GM13976 (cell line): ENCODE data around the gene ARHGAP23.

ENCODE experiments used
- DNase-seq: peaks from one replicate; pipeline ENCODE4 v3.0.0; 2012; ENCODE audit warnings: low spot score
- CTCF ChIP-seq: IDR thresholded peaks from 2 replicates; pipeline ENCODE4 v1.5.1; 2012; ENCODE audit warnings: borderline replicate concordance, mild to moderate bottlenecking; ENCODE audit not compliant: insufficient read depth; ENCODE audit errors: extremely low read depth, missing control alignments, control extremely low read depth
- in situ Hi-C: fragments of 300-500 bp; cut with MboI; formaldehyde crosslinking; loops from one replicate; pipeline ENCODE4 v1.12.0; 2022; ENCODE audit warnings: low sequenced_read_pairs, mixed read lengths, inconsistent platforms; ENCODE audit not compliant: unreplicated experiment

The ARHGAP23 gene

GRCh38 chr17:38550661-38551060, 122.4 kb downstream of the ARHGAP23 start:
- no peak for DNase-seq
- TF ChIP-seq CTCF: no peak
- in situ Hi-C loops: no loop called here

- no peak for DNase-seq
- in situ Hi-C loops: no loop called here
- no peak for TF ChIP-seq CTCF
Measured at GRCh38 chr17:38551121-38551520, 122.9 kb downstream of the ARHGAP23 start.

- in situ Hi-C loops: no loop called here
- no peak for DNase-seq
- no peak for TF ChIP-seq CTCF
Measured at GRCh38 chr17:38552343-38552742, 124.1 kb downstream of the ARHGAP23 start.

- in situ Hi-C loops: no loop called here
- no peak for TF ChIP-seq CTCF
- no peak for DNase-seq
Measured at GRCh38 chr17:38554430-38555350, 126.4 kb downstream of the ARHGAP23 start.

- DNase-seq: no peak
- TF ChIP-seq CTCF: no peak
- in situ Hi-C loops: no loop called here
Measured at GRCh38 chr17:38556239-38556638, 128.0 kb downstream of the ARHGAP23 start.

- in situ Hi-C loops: no loop called here
- no peak for TF ChIP-seq CTCF
- no peak for DNase-seq
Measured at GRCh38 chr17:38557396-38557795, 129.1 kb downstream of the ARHGAP23 start.
